ENCODE measurements around the gene BCL11A.

The BCL11A gene

DNA sequence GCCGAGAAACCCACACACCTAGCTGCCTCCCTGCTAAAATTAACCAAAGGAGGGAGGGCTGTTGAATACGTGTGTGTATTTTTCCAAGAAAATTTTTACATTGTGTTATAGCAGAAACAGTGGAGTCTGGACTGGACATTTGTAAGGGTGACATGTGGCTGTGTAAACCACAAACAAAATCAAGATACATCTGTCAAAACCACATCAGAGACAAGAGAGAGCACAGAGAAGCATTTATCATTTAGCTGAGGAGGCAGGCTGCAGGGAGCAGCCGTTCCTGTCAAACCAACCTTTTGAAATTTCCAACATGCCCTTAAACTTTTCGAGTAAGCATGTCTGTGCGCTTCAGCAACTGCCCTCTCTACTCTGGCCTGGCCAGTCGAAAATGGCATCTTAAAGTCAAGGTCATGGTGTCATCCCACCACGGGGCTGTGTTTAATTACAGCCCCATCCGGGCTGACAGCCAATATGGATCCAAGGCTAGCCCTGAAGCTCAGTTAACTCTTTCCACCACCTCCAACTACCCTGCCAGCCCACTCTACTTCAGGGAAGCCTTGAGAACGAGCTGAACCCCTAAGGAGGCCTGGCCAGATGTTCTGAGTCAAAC lies 8.4 kb downstream of the BCL11A start:
- no peak for DNase-seq (ENCODE audit: low spot score)

GRCh38 chr2:60544062-60544461 lies 9.4 kb downstream of the BCL11A start:
- no peak for DNase-seq (ENCODE audit: low spot score)

DNA sequence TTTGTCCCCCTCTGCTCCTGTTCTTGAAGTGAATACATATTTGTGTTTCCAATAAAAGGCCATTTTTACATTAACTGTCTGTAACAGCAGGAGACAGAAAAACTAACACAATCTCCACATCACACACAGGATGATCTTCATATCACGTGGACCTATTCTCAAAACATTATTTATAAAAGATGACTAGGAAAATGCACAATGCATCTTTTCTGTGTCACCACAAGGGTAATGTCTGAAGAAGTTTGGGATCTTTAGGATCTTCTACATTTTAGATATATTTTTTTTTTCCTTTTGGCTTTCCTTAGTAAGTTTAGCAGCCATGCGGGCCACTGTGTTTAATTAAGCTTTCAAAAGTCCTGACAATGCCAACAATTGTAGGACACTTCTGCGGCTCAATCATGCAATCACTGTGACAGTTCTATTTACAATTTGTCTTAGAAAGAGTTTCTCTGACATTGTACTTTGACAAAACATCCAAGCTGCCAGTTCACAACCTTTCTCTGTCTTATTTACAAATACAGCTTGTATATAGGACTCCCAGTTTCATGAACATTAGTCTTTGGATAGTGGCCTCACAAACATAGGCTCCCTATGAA lies 12.3 kb downstream of the BCL11A start:
- DNase-seq (ENCODE audit: low spot score) = no peak

- DNase-seq (ENCODE audit: low spot score) = no peak
These were observed 13.4 kb downstream of the BCL11A start for GRCh38 chr2:60540074-60540473.

GRCh38 chr2:60539140-60539539 lies 14.3 kb downstream of the BCL11A start:
- DNase-seq (ENCODE audit: low spot score) = no peak

DNA sequence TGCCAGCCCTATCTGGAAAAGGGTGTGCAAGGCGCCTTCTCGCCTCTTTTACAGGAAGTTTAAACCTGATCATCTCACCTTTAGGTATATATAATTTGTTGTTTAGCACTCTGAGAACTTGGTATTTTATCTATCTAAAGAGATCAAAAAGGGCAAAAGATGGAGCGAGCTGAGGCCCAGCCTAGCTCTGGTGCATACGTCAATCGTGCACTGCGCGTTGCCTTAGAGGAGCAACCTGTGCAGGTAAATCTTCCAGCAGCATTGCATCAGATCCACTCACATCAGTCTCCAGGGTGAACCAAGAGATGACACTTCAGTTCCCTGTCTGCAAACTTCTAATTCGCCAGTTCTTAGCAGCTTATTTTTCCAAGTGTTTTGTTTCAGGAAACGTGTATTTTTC lies 15.4 kb downstream of the BCL11A start:
- no peak for DNase-seq (ENCODE audit: low spot score)

GRCh38 chr2:60536746-60537145 lies 16.7 kb downstream of the BCL11A start:
- no peak for DNase-seq (ENCODE audit: low spot score)

DNA sequence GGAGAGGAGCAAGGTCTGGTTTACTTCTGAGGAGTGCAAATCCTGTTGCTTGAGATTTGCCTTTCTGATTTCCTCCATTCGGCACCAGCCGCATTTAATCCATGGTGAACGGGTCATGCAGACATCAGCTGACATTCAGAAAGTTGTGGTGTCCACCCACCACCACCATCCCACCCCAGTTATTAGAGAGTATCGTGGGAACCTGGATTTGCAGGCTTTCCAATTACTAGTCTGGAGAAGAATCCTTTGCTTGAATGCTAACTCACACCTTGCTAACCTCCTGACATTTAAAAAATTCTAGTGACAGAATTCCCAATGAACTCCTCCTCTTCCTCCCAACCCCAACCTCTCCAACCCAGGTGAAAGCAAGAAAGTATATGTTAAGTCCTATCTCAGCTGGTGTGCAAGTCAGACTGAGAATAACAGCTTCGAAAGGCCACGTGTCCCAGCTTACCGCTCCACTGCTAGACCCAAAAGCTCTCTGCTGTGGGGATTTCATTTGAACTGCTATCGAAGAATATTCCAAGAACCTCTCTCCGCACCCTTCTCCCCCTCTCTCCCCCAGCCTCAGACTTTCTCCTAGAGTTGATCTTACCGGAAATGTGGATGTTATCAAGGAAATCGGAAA lies 17.7 kb downstream of the BCL11A start:
- no peak for DNase-seq (ENCODE audit: low spot score)

DNA sequence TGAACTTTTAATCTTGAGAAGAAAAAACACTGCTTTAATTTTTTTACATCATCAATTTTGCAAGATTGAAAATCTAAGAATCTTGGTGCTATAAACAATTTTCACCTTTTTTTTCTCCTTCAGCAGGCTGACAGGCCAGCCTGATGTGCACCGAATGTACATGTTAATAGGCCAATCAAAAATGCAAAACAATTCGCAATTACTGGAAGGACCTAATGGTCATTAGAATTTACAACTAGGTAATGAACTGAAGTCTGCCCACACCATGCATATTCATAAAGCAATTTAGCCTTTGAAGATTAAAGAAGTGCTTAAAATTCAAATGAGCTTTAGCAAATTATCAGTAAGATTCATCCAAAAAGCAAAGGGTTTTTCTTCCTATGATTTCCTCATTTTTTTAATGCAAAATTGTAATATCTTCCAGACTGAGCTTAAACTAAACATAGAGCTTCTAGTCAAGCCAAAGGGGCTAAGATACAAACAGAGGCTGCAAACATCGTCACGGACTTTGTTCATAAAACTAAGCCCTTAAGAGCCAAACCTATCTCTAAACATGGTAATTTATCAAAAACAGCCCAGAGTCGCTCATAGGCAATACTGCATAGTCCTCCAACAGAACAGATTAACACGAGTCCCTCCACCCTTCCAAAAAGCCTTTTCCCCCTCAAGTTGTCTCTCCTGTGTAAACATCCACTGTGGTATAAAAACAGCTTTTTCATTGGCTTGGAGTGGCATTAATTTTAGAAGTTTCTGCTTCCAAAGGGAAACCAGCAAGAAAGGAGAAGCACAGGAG lies 18.4 kb downstream of the BCL11A start:
- no peak for DNase-seq (ENCODE audit: low spot score)

DNA sequence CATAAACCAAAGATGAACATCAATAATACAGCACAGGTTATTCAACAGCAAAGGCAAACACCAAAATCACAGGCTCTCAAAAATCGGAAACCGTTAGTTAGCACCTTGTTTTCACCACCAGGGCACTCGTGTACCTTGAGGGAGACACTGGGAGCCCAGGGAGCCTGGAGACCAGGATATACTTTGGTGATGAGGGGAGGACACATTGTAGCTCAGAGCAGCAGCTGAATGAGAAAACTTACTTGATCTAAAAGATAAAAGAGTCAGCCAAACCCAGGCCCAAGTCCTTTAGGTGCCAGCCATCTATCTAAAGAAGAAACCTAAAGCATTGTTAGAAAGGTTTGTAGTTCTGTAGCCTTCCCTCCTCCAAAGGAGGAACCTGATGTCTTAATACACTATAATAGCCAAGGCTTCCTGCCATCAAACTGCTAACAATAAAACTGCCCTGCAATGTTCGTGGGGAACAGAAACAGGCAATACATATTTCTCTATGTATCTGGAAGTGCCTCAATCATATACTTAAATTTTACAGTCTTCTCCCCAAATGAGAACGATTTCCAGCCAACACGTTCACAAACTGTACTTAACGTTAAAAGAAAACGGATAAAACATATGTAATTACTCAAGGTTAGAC lies 19.3 kb downstream of the BCL11A start:
- no peak for DNase-seq (ENCODE audit: low spot score)

DNA sequence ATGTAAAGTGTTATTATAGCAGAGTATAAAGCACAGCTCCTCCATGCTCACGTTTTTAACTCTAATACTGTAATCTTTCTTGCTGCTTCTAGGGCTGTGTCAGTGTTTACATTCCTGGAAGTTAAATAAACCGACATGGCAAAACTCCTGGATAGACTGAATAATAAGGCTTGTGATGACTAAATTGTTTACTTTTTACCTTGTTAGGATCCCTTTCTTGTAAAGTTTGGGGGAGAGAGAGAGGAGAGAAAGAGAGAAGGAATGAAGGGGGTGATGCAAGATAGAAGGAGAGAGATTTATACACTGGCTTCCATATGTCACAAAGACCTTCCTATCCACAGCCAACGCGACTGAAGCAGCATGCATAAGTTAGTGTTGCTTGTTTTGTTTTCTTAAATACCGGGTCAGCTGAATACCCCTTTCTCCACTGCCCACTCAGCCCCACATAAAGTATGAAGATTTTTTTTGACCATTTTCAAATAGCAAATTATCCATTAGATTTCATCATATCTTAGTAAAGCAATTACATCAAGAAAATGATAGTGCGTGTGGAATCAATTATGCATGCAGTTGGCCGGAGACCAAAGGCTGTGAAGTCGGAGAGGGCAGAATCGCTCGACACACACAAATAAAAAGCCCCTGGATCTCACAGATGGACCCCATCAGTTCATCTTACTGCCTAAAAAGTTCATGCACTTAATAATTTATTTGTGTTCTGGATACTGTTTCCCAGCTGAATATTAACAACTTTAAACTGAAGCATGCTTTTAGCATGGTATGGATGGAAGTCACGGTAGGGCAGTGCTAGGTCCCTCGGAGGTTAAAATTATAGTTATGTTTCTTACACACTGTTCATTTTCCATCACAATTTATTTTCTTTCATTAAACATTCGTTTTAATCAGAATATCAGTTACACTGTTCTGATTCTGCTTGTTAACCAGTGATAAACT lies 20.1 kb downstream of the BCL11A start:
- DNase-seq (ENCODE audit: low spot score) = no peak

GRCh38 chr2:60532421-60532820 lies 21.0 kb downstream of the BCL11A start:
- DNase-seq (ENCODE audit: low spot score) = no peak

- DNase-seq (ENCODE audit: low spot score) = no peak
These were observed 21.7 kb downstream of the BCL11A start for GRCh38 chr2:60531701-60532133.

GRCh38 chr2:60530660-60531281 lies 22.7 kb downstream of the BCL11A start:
- peak; percentile 81 for DNase-seq (ENCODE audit: low spot score)

DNA sequence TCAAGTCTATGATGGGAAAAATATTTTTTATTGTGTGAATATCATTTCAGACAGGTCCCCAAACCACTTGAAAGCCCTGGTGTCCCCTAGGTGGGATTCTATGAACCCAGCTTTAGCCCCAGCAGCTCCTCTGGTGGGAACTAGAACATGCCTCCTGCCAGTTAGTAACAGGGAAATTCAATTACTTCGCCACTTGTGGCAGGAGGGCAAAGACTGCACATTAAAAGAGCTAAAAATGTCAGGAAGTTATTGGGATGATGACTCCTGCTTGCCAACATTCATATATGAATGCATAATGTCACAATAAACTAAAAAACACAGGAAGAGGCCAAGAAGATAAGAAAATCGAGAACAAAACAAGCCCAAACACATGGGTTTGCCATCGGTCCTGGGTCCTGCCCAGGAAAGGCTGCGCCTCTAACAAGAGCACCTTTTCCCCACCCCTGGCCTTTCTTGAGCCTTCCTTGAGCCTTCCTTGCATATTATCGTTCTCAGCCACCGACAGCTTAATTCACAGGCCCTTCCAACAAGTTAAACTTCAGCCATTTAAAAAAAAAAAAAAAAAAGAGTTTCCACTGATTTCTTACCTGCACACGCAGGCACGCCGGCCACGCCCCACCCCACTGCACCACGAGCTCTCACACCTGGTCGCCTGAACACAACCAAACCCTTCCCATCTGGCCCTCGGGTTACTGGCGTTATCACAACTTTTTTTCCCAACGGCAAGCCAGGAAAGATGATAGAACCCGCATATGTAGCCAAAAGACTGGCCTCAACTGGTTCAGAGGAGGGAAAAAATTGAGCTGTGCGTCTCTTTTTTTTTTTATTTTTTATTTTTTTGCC lies 23.4 kb downstream of the BCL11A start:
- DNase-seq (ENCODE audit: low spot score) = no peak

GRCh38 chr2:60529136-60529784 lies 24.2 kb downstream of the BCL11A start:
- DNase-seq (ENCODE audit: low spot score) = no peak

GRCh38 chr2:60528281-60529020 lies 25.0 kb downstream of the BCL11A start:
- no peak for DNase-seq (ENCODE audit: low spot score)

- no peak for DNase-seq (ENCODE audit: low spot score)
These were observed 25.7 kb downstream of the BCL11A start for GRCh38 chr2:60527762-60528161.

DNA sequence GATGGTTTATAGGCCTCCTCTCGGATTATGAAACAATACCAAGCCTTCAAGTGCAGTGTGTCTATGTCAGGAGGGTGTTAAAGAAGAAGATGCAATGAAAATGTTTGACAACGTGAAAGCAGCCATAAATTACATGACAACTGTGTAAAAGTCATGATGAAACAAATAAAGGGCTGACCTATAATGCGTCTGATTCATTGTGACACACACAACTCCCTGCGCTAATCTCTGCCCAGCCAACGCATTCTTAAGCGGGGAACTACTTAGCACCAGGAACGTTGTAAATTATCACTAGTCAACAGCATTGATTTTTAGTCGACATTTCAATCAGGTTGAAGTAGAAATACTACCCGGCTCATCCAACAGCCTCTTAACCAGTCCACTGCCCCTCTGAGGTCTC lies 26.8 kb downstream of the BCL11A start:
- DNase-seq (ENCODE audit: low spot score) = no peak
